Fibroblast of lung (primary cell): Measurements from ENCODE around the gene TREM1. TPM values are rescaled to one million over a fixed set of nuclear protein-coding genes. Genes with fewer than 3 reads are reported as not detected.
A peak's percentile ranks its signal among the peaks of the same experiment; 100 is the strongest.

Experiments used
- DNase-seq, 2 donors: peaks; one replicate each; pipeline versions ENCODE4 v3.0.0 to v3.0.0-alpha.2; 2010; ENCODE audit warnings: low read depth in 2 of 2
- H2AFZ ChIP-seq: 2 replicates; pipeline ENCODE4 v1.5.1; 2012; ENCODE audit warnings: low read length, control low read depth, inconsistent platforms
- H3K27ac ChIP-seq: 2 replicates; pipeline ENCODE4 v1.5.1; 2011; ENCODE audit warnings: low read length, control low read depth; ENCODE audit not compliant: insufficient read depth
- H3K27me3 ChIP-seq: 2 replicates; pipeline ENCODE4 v1.5.1; 2011; ENCODE audit warnings: mild to moderate bottlenecking, low read length; ENCODE audit not compliant: control insufficient read depth, insufficient read depth
- H3K36me3 ChIP-seq: 2 replicates; pipeline ENCODE4 v1.5.1; 2011; ENCODE audit warnings: low read length; ENCODE audit not compliant: control insufficient read depth, insufficient read depth
- H3K4me1 ChIP-seq: 2 replicates; pipeline ENCODE4 v1.5.1; 2011; ENCODE audit warnings: low read length; ENCODE audit not compliant: control insufficient read depth, insufficient read depth; ENCODE audit errors: extremely low read depth
- H3K4me2 ChIP-seq: 2 replicates; pipeline ENCODE4 v1.5.1; 2011; ENCODE audit warnings: low read length, control low read depth; ENCODE audit not compliant: insufficient read depth; ENCODE audit errors: extremely low read depth
- H3K4me3 ChIP-seq, 4 experiments: fragments of 200-600 bp in 1 of 4; sonication (generic) in 1 of 4; replicated peaks in 1 of 4; 2 replicates each; pipeline ENCODE4 v1.5.1; 2011 to 2016; ENCODE audit warnings: low read length in 4 of 4, low read depth in 3 of 4, mild to moderate bottlenecking in 3 of 4, control low read depth in 2 of 4, inconsistent platforms in 1 of 4, mixed read lengths in 1 of 4; ENCODE audit not compliant: insufficient read depth in 1 of 4; ENCODE audit errors: control extremely low read depth in 1 of 4
- H3K79me2 ChIP-seq: 2 replicates; pipeline ENCODE4 v1.5.1; 2012; ENCODE audit warnings: mild to moderate bottlenecking, low read length, inconsistent platforms; ENCODE audit not compliant: control insufficient read depth, insufficient read depth
- H3K9ac ChIP-seq: 2 replicates; pipeline ENCODE4 v1.5.1; 2011; ENCODE audit warnings: mild to moderate bottlenecking, low read length, control low read depth; ENCODE audit not compliant: insufficient read depth
- H3K9me3 ChIP-seq: 2 replicates; pipeline ENCODE4 v1.5.1; 2012; ENCODE audit warnings: low read depth, low read length; ENCODE audit not compliant: control insufficient read depth, insufficient read depth
- H4K20me1 ChIP-seq: 2 replicates; pipeline ENCODE4 v1.5.1; 2011; ENCODE audit warnings: low read length; ENCODE audit not compliant: control insufficient read depth, insufficient read depth; ENCODE audit errors: extremely low read depth
- EZH2 ChIP-seq: IDR thresholded peaks from 2 replicates; pipeline ENCODE4 v1.5.1; 2012; ENCODE audit warnings: low read length, control low read depth, mild to moderate bottlenecking; ENCODE audit errors: missing control alignments
- polyA plus RNA-seq, 2 donors: library from polyadenylated mRNA; depleted of rRNA in 1 of 2; stranded (reverse) in 1 of 2; unstranded in 1 of 2; fragments of >200 nt; gene quantifications; 2 replicates each; pipeline ENCODE4 v1.2.1, GENCODE V29; 2011 to 2012; ENCODE audit warnings: missing spikeins in 1 of 2
- total RNA-seq: library from RNA; depleted of rRNA; stranded (reverse); fragments of >200 nt; gene quantifications from 2 replicates; pipeline ENCODE4 v1.2.1, GENCODE V29; 2014
- TF ChIP-seq, protein P1 (sequence below), 2 donors: IDR thresholded peaks in 1 of 2; conservative IDR thresholded peaks in 1 of 2; 1 replicate in 1 of 2; 2 replicates in 1 of 2; pipeline ENCODE4 v1.5.1; 2011 to 2012; ENCODE audit warnings: low read length in 2 of 2, control low read depth in 1 of 2, inconsistent platforms in 1 of 2, low read depth in 1 of 2, mild to moderate bottlenecking in 1 of 2

TREM1 gene
- total and polyA plus RNA-seq, 2 donors (not counting 1 experiment from before 2014, with no cell fraction given) = 0.25 TPM; not detected in 1

DNA sequence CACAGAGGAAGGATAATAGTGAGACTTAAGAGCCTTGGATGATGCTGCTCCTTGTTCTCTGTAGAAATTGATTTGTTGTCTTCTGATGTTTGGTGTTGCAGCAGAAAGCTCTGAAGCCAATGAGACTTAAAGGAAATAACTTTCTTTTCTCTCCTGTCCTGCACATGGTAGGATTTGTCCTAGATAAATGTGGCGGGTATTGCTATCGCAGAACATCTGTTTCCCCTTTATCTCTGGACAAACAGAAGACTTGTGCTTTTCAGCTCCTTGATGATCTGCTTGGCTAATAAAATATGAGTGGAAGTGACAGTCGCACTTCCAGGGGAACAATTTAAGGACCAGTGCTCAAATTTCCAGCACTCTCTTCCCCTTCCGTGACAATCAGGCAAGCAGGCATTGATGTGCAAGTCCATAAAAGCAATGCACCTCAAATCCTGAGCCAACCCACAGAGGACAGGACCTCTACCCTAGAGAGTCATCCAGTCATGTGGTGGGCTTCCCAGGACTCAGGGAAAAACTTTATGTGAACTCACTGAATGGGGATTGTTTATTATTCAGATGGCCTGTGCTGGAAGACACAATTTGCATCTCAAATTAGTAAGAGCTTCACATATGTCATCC is 39.1 kb upstream of the TREM1 start:
- no peak for TF ChIP-seq EZH2
- TF ChIP-seq, protein P1, sequence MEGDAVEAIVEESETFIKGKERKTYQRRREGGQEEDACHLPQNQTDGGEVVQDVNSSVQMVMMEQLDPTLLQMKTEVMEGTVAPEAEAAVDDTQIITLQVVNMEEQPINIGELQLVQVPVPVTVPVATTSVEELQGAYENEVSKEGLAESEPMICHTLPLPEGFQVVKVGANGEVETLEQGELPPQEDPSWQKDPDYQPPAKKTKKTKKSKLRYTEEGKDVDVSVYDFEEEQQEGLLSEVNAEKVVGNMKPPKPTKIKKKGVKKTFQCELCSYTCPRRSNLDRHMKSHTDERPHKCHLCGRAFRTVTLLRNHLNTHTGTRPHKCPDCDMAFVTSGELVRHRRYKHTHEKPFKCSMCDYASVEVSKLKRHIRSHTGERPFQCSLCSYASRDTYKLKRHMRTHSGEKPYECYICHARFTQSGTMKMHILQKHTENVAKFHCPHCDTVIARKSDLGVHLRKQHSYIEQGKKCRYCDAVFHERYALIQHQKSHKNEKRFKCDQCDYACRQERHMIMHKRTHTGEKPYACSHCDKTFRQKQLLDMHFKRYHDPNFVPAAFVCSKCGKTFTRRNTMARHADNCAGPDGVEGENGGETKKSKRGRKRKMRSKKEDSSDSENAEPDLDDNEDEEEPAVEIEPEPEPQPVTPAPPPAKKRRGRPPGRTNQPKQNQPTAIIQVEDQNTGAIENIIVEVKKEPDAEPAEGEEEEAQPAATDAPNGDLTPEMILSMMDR (conservative IDR thresholded peaks at IDR 0.05 in 1 of 2, IDR thresholded peaks at IDR 0.05 in 1 of 2; ENCODE audit: low read depth in 1 of 2, low read length in 2 of 2) = no peak
- peaks cover 4% of the 10 kb centered on the region for H3K27me3 ChIP-seq

DNA sequence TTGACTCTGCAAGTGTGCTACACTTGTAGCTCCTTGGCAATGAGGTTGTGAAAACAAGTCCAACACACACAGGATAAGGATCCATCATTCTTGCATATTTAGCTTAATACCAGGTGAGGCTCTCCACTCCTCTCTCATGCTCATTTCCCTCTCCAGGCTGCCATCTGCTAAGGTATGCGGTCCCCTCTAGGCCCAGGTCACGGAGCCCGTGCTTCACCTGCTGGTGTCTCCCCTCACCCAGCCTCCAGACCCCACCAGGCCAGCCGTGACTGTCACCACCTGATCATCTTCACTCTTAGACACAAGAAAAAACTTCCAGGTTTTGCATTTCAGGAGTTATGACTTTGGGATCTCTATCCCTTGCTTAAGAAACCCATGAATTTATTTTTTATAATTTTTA is 34.7 kb upstream of the TREM1 start:
- no peaks in the 10 kb centered on the region for H3K9me3 ChIP-seq
- H3K4me2 ChIP-seq = no peak overlapping the region
- H3K4me1 ChIP-seq = no peaks in the 10 kb centered on the region
- H3K9ac ChIP-seq = no peak overlapping the region
- H3K4me3 ChIP-seq = no peak overlapping the region
- H3K79me2 ChIP-seq = no peaks in the 10 kb centered on the region
- H2AFZ ChIP-seq = no peak overlapping the region
- no peaks in the 10 kb centered on the region for H4K20me1 ChIP-seq
- no peak for DNase-seq
- peaks cover 8% of the 10 kb centered on the region for H3K27me3 ChIP-seq
- no peak overlapping the region for H3K27ac ChIP-seq
- TF ChIP-seq EZH2 = no peak
- TF ChIP-seq, protein P1 (conservative IDR thresholded peaks at IDR 0.05 in 1 of 2, IDR thresholded peaks at IDR 0.05 in 1 of 2; ENCODE audit: low read depth in 1 of 2, low read length in 2 of 2) = no peak
- no peaks in the 10 kb centered on the region for H3K36me3 ChIP-seq

More for the DNA sequence above, 39.1 kb upstream of the TREM1 start:
- Histone ChIP-seq H4K20me1 (no peaks in the 10 kb centered on the region), H3K4me3 (no peak overlapping the region), H3K27ac (no peak overlapping the region), H3K79me2 (no peaks in the 10 kb centered on the region), H3K9ac (no peak overlapping the region), H3K36me3 (no peaks in the 10 kb centered on the region), H3K4me2 (no peak overlapping the region), H2AFZ (no peak overlapping the region), H3K4me1 (no peaks in the 10 kb centered on the region), H3K9me3 (no peaks in the 10 kb centered on the region)
- no peak for DNase-seq

DNA sequence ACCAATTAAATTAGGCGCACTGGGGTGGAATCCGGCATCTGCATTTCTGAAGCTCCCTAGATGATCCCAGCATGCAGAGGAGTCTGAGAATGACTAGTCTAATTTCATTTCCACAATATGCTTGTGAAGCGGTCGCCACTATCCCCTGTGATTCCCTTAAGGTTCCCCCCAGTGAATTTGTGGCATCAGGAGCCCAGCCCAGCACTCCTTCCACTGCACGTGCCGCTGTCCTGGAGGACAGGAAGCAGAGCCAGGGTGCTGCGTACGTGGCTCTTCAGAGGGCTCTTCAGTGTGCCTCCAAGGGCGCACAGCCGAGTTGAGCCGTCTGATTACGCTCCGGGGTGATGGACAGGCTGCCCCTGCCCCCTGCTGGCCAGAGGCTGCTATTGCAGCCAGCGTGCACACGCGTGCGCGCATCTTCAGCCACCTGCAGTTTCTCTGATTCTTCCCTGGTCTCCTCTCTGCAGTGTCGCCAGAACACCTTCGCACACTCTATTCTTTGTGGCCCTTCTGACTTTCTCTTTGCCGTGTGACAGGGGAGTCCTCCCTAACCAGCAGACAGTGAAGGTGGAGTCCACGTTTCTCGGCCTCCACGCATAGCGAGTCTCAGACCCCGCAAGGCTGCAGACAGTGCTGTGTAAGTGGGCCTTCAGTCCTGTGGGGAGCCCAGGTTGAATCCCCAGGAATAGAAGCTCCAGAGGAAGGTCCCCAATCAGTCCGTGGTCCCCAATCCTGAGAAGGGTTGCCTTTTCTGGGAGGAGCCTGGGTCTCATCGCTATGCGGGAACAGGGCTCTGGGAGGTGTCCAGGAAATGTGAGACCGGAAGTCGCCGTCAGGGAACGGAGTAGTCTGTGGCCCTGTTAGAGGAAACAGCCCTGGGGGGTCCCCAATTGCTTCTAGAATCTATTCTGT is 32.4 kb upstream of the TREM1 start:
- Histone ChIP-seq H3K27ac (no peak overlapping the region), H3K9ac (no peak overlapping the region), H3K79me2 (no peaks in the 10 kb centered on the region), H4K20me1 (no peaks in the 10 kb centered on the region), H3K27me3 (peaks cover 4% of the 10 kb centered on the region), H3K4me2 (peak overlapping the region; percentile 56), H3K36me3 (no peaks in the 10 kb centered on the region), H3K4me3 (peak overlapping the region in 2 of 4 experiments; percentile 46), H3K9me3 (no peaks in the 10 kb centered on the region), H3K4me1 (no peaks in the 10 kb centered on the region), H2AFZ (peak overlapping the region; percentile 72)
- TF ChIP-seq EZH2 = no peak
- TF ChIP-seq, protein P1 (conservative IDR thresholded peaks at IDR 0.05 in 1 of 2, IDR thresholded peaks at IDR 0.05 in 1 of 2; ENCODE audit: low read depth in 1 of 2, low read length in 2 of 2) = peak; percentile 97 to 100
- DNase-seq = peak; percentile 66 to 80
